ENCODE measurements around the gene SMYD3.
"Not testable (repeated sequence)": the region's sequence is repeated elsewhere in the genome, so short reads cannot be mapped to it uniquely, and the experiment has no call there.

The SMYD3 gene

DNA sequence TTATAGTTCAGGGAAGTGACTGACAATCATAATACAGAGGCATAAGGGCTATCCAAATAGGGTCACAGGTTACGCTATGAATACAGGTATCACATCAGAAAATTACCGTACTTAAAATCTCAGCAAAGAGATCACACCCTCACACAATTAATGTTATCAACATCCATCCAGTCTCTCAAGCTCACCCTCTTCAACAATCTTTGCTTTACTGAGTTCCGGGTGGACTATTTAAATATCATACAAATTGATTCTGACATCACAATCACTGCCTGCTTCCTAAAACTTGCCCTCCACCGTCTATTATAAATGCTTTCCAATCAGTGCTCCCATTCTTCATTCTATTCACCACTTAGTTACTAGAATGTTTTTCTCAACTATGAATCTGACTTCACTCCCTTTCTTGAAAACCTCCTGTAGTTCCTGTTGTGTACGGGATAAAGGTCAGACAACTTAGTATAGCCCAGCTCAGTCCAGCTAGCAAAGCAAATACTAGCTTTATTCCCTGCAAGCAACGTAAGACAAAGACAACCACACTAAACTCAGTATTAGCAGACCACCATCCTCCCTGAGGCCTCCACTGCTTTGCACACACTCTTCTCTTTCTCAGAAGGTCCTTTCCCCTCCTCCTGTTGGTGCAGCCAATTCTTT lies 398.7 kb downstream of the SMYD3 start:
- DNase-seq (ENCODE audit: low spot score): no peak

DNA sequence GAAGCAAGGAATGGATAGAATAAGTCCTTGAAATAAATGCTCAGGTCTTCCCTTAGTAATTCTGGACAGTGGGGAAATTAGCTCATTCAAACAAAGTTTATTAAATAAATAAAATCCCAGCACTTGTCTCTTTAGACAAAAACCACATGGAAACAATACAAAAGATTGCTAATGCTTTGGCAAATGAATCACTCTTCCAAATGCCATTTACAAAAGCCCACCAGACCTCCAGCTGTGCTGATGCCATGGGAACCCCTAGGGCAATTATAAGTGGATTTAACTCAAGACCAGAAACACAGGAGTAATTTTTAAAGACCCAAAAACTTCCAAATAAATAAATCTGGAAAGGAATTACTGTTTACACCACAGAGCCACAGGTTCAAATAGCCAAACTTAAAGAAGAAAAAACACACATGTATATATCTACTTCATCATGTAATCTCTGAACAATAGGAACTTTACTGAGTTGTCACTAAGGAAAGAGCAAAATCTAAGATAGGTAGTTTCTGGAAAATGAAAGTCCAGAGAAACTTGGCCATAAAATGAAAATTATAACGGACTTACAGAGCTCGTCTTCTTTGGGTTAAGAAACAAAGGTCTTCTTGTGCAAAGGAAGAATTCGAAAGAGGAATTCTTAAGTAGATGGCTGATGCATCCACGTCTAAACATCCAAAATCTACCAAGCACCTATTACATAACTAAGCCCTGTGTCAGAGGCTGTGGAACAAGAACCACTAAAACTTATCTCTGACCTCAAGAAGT lies 399.4 kb downstream of the SMYD3 start:
- no peak for DNase-seq (ENCODE audit: low spot score)

DNA sequence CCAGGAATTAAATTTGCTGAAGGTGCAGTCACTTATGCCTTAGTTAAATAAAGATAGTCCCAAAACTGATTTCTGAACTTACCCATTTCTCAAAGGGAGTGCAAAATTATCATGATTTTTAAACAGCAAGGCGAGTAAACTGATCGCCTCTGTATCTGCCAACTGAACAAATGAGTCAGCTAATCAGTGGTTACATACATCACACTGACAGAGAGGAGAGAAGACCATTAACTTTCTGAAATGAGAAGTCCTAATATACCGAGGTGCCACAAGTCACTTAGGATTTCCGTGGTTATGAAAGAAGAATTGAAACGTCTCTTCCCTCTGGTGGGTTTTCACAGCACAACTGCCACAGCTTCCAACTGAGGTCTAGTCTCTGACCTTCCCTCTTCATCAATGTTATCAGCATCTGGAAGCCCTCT lies 400.7 kb downstream of the SMYD3 start:
- no peak for DNase-seq (ENCODE audit: low spot score)

DNA sequence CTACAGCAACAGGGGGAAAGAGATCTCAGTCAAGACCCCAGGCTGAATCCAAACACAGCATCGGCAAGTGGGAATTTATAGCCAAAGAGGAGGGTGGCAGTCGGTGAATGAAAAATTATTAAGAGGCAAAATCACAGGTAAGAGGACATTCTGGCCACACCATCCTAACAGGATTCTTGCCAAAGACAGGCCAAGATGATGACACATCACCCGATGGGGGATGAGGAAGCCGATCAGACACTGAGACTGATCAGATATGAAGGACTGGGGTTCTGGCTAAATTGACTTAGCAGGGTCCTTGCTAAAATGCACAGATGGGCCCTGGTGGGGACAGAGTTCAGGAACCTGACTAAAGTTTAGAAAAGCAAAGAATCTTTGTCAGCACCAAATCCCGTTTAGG lies 402.2 kb downstream of the SMYD3 start:
- DNase-seq (ENCODE audit: low spot score): no peak

DNA sequence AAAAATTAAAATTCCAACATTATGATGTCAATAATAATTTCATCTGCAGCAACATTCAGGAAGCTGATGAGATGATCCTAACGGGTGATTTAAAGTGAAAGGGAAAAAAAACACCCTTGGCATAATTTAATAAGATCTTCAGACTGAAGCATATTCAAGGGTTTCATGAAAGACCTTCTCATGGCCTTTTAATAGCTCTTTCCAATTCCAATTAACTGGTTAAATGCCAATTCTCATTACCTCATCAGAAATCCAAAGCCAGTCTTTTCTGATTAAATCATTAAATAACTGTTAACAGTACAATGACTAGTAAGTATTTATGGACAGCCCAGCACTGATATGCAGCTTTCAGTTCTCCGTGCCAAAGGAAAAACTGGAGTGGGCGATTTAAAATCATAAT lies 407.5 kb downstream of the SMYD3 start:
- DNase-seq (ENCODE audit: low spot score): no peak

DNA sequence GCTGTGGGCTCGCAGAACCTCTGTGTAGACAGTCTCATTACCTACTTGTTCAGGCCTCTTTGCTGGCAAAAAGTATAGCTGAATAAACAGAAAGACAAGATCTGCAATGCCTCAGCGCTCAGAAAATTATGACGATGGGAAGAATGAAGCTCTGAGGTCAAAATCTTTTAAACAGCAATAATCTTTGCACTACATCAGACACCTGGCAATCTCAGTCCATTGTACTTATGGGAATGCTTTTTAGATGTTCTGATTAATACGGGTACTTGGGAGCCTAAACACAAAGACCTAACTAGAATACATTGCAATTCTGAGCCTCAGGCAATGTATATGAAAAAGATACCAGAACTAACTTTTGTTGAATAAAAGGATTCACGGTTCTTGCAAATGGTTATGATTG lies 410.7 kb downstream of the SMYD3 start:
- DNase-seq (ENCODE audit: low spot score): no peak

DNA sequence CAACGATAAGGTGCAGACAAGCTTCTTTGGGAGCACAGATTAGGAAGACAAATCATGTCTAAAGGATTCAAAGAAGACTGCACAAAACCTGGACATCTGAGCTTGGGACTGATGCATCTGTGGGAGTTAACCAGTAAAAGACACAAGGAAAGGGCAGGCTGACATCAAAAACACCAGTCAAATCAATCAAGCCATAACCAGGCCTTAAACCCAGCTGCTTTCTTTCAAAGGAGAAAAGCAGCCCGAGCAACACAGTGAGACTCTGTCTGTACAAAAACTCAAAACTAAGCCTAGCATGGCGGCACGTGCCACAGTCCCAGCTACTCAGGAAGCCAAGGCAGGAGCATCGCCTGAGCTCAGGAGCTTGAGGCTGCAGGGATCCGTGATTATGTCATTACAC lies 411.6 kb downstream of the SMYD3 start:
- no peak for DNase-seq (ENCODE audit: low spot score)

DNA sequence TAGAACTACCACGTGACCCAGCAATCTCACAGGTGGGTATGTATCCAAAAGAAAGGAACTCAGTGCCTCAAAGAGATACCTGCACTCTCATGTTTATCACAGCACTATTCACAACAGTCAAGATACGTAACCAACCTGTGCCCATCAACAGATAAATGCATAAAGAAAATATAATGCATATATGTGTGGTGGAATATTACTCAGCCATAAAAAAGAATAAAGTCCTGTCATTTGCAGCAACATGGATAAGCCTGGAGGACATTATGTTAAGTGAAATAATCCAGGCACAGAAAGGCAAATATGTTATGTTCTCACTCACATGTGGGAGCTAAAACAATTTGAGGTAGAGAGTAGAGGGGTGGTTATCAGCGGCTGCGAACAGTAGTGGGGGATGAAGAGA lies 413.8 kb downstream of the SMYD3 start:
- no peak for DNase-seq (ENCODE audit: low spot score)

DNA sequence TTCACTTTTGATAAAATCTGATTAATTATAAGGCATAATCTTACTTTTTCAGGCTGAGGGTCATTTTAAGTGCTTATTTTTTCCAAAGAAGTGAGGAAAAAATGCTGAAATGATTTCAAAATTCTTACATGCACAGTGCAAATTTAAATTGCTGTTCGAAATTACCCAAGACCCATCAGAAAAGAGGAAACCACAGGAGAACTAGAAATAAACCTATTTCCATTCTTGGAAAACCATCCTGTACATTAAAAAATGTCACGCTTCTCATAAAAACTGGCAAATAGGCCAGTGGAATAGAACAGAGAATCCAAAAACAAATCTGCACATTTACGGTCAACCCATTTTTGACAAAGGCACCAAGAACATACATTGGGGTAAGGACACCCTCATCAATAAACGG lies 414.9 kb downstream of the SMYD3 start:
- DNase-seq (ENCODE audit: low spot score): no peak

DNA sequence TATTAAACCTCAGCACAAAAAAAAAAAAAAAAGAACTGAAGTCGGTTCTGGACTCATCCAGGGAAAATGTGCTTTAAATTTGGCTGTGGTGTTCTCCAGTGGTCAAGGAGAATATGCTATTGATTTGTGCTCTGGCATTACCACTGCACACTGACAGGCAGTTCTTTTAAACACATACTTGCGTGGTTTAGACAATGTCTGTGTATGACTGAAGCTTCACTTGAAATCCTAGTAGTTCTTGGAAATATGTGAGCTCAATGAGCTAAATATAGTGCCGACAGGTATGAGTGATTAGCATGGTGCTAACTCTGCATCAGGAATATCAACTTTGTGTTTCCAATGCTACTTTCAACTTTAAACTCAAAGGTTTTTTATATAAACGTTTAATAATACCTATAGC lies 415.6 kb downstream of the SMYD3 start:
- no peak for DNase-seq (ENCODE audit: low spot score)

DNA sequence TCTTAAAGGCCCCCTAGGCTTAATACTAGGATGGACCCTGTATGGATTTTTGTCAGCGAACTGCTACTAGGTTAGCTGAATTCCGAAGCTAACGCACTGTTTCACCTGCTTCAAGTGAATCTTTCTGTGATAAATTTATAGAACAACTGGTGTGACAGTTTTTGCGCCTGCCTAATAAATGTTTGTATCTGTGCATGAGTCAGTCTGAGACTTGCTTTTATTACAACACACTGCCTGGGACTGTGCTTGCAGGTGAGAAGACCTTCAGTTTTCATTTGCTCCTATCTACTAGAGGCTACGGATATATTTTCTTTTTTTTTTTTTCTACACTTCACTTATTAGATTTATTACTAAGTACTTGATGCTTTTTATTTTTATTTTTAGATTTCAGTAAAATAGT lies 420.9 kb downstream of the SMYD3 start:
- no peak for DNase-seq (ENCODE audit: low spot score)

DNA sequence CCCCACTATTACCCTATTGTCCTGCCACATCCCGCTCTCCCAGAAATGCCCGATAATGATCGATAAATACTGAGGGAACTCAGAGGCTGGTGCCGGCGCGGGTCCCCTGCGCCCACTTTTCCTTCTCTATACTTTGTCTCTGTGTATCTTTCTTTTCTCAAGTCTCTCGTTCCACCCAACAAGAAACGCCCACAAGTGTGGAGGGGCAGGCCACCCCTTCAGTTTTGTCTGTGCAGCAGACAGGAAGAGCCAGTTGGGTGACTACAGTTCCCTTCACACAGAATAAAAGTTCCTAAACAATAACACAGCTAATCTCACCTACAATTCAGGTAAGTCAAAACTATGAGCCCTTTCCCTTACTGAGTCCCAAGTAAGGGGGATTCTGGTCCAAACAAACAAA lies 423.7 kb downstream of the SMYD3 start:
- no peak for DNase-seq (ENCODE audit: low spot score)

DNA sequence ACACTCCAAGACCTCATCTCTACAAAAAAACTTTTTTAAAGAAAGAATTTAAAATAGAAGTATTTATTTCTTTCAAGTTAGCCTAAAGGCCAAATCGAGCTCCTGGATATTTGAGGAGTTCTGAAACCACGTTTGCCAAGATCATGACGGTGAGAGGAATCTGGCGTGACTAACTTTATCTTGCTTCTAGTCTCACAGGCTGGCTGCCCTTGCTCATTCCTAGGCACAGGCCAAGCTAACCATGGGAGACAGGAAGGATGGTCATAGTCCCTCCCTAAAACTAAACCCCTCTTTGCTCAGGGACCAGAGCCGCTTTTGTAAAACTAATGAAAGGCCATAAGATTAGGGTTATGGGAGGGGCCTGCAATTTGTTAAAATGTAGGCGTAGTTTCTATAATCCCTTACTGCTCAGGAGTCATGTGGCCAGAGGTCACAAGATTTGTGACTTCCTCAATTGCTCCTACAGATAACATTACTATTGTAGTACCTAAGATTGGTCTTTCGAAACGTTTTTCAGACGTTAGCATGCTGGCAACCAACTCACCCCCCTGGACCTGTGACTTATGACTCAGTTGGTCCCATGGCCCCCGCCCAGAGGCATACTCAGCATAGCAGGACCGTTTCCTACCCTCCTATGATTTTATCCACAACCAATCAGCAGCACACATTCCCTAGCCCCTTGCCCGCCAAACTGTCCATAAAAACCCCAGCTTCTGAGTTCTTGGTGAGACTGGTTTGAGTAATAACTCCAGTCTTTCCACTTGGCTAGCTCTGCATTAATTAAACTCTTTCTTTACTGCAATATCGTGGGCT lies 425.0 kb downstream of the SMYD3 start:
- no peak for DNase-seq (ENCODE audit: low spot score)

DNA sequence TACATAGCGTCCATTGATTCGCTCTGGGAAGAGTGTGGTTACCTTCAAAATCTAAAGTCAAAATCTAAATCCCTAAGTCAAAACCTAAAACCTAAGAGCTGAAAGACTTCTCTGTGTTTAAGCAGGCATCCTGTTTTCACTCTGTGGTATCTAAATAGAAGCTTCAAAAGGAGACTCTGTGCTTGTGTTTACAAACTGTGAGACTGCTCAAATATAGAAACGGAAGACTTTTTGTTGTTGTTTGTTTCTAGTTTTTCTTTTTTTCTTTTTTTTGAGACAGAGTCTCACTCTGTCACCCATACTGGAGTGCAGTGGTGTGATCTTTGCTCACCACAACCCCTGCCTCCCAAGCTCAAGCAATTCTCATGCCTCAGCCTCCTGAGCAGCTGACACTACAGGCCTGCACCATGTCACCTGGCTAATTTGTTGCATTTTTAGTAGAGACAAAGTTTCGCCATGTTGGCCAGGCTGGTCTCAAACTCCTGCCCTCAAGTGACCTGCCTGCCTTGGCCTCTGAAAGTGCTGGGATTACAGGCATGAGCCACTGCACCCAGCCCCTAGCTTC lies 425.9 kb downstream of the SMYD3 start:
- no peak for DNase-seq (ENCODE audit: low spot score)

DNA sequence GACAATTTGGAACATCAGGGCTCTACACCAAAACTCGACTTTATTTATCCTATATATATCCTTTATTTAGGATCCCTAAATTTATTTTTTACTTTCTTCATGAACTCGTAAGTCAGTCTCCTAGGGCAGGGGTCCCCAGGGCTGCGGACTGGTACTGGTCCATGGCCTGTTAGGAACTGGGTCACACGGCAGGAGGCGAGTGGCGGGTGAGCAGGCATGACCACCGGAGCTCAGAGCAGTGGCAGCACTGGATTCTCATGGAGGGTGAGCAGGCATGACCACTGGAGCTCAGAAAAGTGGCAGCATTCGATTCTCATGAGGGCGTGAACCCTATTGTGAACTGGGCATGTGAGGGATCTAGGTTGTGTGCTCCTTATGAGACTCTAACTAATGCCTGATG lies 427.0 kb downstream of the SMYD3 start:
- no peak for DNase-seq (ENCODE audit: low spot score)

DNA sequence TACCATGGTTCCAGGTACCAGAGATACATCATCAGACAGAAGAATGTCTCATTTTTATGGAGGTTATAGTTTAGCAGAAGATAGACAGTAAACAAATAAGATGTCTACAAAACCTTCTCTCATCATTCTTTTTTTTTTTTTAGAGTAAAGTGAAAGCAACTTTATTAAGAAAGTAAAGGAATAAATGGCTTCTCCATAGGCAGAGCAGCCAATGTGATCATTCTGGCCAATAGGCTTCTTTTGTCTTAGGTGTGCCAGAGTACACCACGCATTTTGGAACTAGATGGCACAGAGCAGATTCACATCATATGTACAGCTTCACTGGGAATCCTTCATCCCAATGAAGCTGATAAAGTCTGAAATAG lies 428.2 kb downstream of the SMYD3 start:
- DNase-seq (ENCODE audit: low spot score): no peak

DNA sequence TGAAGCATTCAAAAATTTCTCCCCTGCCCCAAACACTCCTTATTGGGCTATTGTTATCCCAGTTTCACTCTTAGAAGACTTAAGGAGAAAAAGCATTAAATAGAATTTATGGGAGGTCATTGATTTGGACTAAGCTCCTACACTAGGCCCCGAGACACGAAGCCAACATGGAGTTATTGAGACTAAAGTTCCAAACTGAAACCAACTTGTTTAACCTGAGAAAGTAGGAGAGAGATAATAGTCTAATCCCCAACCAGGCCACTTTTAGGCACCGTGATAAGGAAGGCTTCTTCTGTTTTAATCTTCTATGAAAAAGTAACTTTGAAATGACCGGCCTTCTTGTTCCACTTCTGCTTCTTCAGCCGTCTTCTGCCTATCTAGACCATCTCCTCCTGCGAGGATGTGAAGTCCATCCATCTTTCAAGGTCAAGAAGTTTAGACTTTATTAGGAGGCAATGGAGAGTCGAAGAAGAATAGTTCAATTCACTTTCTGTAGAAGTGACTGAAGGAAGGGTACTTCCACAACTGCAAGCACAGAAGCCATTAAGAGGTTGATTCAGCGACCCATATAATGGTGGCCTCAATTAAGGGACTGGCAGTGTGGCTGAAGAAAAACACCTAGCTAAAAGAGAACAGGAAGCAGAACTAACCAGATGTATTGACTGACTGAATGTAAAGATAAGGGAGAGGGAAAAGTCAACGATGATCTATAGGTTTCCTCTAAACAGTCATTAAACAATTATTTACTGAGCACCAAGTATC lies 428.8 kb downstream of the SMYD3 start:
- DNase-seq (ENCODE audit: low spot score): no peak

DNA sequence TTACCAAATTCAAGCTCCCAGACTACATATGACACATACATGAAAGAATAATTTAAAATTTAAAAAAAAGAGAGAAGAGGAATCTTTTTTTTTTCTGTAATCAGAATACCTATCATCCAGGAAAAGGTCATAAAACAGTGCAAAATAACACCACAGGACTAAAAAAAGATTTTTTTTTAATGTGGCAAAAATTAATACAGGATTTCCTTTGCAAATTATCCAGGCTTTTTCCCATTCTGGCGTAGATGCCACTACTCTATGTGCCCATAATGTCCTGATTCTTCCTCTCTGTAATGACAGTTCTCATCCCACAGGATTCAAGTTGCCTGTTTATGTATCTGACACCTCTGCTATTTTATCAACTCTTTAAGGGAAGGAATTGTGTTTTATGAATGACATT lies 429.6 kb downstream of the SMYD3 start:
- no peak for DNase-seq (ENCODE audit: low spot score)

DNA sequence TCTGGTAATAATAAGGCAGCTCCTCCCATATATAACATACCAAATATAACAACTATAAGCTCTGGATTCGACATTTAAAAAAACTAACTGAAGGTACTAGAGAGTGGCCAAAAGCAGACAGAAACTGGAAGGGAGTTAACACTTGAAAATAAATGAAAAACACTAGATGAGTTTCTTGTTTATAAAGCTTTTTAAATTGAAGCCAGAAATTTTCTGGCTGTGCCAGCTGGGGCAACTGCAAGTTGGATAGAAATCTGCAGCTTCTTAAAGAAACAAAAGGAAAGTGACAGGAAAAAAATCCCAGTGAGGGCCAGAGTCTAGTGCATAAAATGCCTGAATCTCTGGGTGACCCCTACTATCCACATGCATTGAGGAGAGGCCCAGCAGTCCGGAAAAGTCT lies 432.7 kb downstream of the SMYD3 start:
- DNase-seq (ENCODE audit: low spot score): no peak

DNA sequence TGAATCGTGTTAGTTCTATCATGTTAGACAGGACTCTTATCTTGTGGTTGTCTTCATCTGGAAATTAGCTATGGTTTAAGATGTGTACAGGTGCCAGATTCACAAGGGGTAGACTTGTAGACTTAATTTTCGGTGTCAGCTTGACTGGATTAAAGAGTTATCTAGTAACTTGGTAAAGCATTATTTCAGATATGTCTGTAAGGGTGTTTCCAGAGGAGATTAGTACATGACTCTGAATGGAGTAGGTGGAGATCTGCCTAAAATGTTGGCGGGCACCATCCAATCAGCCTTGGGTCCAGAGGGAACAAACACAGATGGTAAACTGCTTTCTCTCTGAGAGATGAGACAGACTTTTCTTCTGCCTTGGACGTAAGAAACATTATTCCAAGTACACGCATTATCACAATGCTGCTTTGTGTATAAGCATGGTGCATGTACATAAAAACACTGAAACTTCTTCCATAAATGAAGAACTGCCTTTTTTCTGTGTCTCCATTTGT lies 434.6 kb downstream of the SMYD3 start:
- no peak for DNase-seq (ENCODE audit: low spot score)

DNA sequence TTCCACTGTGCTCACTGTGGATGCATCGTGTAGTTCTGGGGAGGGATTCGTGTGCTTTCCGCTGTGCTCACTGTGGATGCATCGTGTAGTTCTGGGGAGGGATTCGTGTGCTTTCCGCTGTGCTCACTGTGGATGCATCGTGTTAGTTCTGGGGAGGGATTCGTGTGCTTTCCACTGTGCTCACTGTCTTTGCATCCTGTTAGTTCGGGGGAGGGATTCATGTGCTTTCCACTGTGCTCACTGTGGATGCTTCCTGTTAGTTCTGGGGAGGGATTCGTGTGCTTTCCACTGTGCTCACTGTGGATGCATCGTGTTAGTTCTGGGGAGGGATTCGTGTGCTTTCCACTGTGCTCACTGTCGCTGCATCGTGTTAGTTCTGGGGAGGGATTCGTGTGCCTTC lies 435.1 kb downstream of the SMYD3 start:
- not testable (repeated sequence) for DNase-seq (ENCODE audit: low spot score)

DNA sequence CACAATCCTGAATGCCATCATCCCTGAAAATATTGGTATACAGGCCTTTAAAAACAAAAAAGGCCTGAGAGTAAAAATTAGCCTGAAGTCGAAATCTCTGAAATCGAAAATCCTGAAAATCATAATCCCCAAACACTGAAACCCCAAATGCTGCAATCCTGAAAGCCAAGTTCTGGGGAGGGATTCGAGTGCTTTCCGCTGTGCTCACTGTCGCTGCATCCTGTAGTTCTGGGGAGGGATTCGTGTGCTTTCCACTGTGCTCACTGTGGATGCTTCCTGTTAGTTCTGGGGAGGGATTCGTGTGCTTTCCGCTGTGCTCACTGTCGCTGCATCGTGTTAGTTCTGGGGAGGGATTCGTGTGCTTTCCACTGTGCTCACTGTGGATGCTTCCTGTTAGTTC lies 435.5 kb downstream of the SMYD3 start:
- DNase-seq (ENCODE audit: low spot score): not testable (repeated sequence)
